Small intestine (tissue), 7 donors: Measurements from ENCODE around the gene MVB12B. TPM values are rescaled to one million over a fixed set of nuclear protein-coding genes. Genes with fewer than 3 reads are reported as not detected.

Experiments
- DNase-seq, 2 donors: peaks; one replicate each; pipeline versions ENCODE4 v3.0.0 to v3.0.0-alpha.2; 2013
- FAIRE-seq: peaks from 2 replicates; lab custom pipeline; 2012; peaks lifted over from hg19 to GRCh38; lab: Jason Lieb, UNC
- H3K27ac ChIP-seq, 3 donors: one replicate each; pipeline ENCODE4 v1.5.1; 2013; ENCODE audit warnings: low read length in 2 of 3, mild to moderate bottlenecking in 2 of 3, control low read depth in 1 of 3, inconsistent platforms in 1 of 3, low read depth in 1 of 3, moderate library complexity in 1 of 3
- H3K27me3 ChIP-seq, 3 donors: one replicate each; pipeline ENCODE4 v1.6.1; 2013; ENCODE audit warnings: low read length in 3 of 3, inconsistent platforms in 1 of 3; ENCODE audit not compliant: control insufficient read depth in 3 of 3, insufficient read depth in 3 of 3
- H3K36me3 ChIP-seq, 3 donors: one replicate each; pipeline ENCODE4 v1.6.1; 2013; ENCODE audit warnings: low read length in 3 of 3, inconsistent platforms in 1 of 3, low read depth in 1 of 3, mild to moderate bottlenecking in 1 of 3, moderate library complexity in 1 of 3; ENCODE audit not compliant: control insufficient read depth in 3 of 3, insufficient read depth in 2 of 3
- H3K4me1 ChIP-seq, 3 donors: one replicate each; pipeline ENCODE4 v1.6.1; 2013; ENCODE audit warnings: low read length in 2 of 3, inconsistent platforms in 1 of 3, low read depth in 1 of 3, mild to moderate bottlenecking in 1 of 3, moderate library complexity in 1 of 3; ENCODE audit not compliant: control insufficient read depth in 3 of 3, insufficient read depth in 2 of 3
- H3K4me3 ChIP-seq, 3 donors: one replicate each; pipeline ENCODE4 v1.5.1; 2013; ENCODE audit warnings: low read length in 3 of 3, control low read depth in 1 of 3, inconsistent platforms in 1 of 3, low read depth in 1 of 3, mild to moderate bottlenecking in 1 of 3, moderate library complexity in 1 of 3
- H3K9me3 ChIP-seq, 2 donors: one replicate each; pipeline ENCODE4 v1.6.1; 2013; ENCODE audit warnings: low read depth in 1 of 2, low read length in 1 of 2; ENCODE audit not compliant: control insufficient read depth in 2 of 2, insufficient read depth in 1 of 2
- WGBS, 3 donors: extraction: QIAGEN DNeasy Blood & Tissue Kit; methylation state at CpG; one replicate each; pipeline ENCODE4 v1.1.7; 2013; 5-methylcytosine and 5-hydroxymethylcytosine counted together
- polyA plus RNA-seq, 4 donors: library from polyadenylated mRNA; stranded (reverse) in 3 of 4; unstranded in 1 of 4; fragments of 200-250 nt in 3 of 4; fragments of 120-200 nt in 1 of 4; gene quantifications; one replicate each; pipeline versions ENCODE4 v1.2.1 to v1.2.3, GENCODE V29; 2013
- donor health status: healthy with polysubstance abuse.
- donor health status: control.
- donor health status: control.
- donor health status: Bipolar disorder and iron deficiency.
- donor health status: healthy.

Gene MVB12B
- polyA plus RNA-seq, 4 donors = 1.6 to 10.0 (median 4.2) TPM

DNA sequence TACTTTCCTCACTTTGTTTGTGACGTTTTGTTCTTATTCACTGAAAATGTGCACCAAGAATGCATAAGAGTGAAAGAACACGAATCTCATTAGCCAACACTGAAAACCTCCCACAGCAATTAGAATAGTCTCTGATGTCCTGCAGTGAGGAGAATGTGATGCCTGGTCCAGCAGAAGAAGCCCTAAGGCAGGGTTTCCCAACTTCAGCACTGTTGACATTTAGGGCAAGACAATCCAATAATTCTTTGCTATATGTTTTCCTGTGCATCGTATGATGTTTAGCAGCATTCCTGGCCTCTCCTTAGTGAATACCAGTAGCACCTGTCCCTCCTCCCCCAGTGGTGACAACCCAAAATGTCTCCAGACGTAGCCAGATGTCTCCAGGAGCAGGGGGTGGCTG, 14.8 kb downstream of the MVB12B start:
- Histone ChIP-seq H3K4me1 (peaks cover 0 to 58% (median 0%) of the 10 kb centered on the region in 3 donors), H3K9me3 (no peaks in the 10 kb centered on the region), H3K36me3 (peaks cover 0 to 33% (median 0%) of the 10 kb centered on the region in 3 donors), H3K27me3 (no peaks in the 10 kb centered on the region), H3K27ac (peak overlapping the region in 1 of 3 donors; percentile 74), H3K4me3 (no peak overlapping the region)
- FAIRE-seq = no peak
- 79 to 91% (median 87%) methylated on average over 4 of the region's 4 CpGs for WGBS, 3 donors
- no peak for DNase-seq

DNA sequence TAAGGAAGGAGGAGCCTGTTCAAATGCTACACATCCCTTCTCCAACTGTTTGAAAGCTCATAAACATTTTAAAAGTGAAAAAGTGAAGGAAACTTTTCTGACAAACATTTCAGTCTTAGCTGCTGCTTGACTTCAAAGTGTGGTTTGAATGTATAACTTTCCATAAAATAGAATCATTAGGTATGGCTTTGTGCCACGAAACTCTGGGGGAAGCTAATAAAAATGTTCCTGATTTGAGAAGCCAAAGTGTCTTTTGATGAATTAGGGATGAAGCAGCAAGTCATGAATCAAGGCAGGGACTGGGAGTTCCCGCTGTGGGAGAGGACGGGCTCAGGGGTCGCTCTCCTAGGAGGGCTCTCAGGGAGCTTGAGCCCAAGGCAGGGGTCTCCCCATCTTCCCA, 15.3 kb downstream of the MVB12B start:
- Histone ChIP-seq H3K4me3 (no peak overlapping the region), H3K4me1 (peaks cover 0 to 53% (median 0%) of the 10 kb centered on the region in 3 donors), H3K36me3 (peaks cover 0 to 34% (median 0%) of the 10 kb centered on the region in 3 donors), H3K9me3 (no peaks in the 10 kb centered on the region), H3K27ac (peak overlapping the region in 1 of 3 donors; percentile 74), H3K27me3 (no peaks in the 10 kb centered on the region)
- DNase-seq = no peak
- 86 to 91% (median 90%) methylated on average over 4 of the region's 4 CpGs for WGBS, 3 donors
- no peak for FAIRE-seq

DNA sequence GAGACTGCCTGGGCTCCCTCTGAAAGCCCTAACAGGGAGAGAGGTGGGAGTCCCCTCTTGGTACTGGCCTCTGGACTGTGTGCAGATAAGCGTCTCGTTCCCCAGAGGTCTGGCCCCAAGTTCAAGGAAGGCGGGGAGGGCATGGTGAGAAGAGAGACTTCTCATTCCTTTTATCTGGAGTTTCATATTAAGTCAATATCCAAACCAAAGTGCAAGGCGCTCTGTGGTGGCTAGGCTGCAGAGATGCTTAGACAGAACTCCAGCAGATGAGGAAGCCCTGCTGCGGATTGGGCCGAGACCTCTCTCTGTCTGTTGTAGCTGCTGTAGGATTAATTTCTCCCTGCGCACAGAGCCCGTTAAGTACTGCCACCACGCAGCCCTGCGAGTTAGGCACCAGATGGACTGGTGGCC, 16.0 kb downstream of the MVB12B start:
- Histone ChIP-seq H3K27ac (peak overlapping the region in 1 of 3 donors; percentile 74), H3K4me1 (peaks cover 0 to 57% (median 0%) of the 10 kb centered on the region in 3 donors), H3K4me3 (no peak overlapping the region), H3K9me3 (no peaks in the 10 kb centered on the region), H3K27me3 (no peaks in the 10 kb centered on the region), H3K36me3 (peaks cover 0 to 37% (median 0%) of the 10 kb centered on the region in 3 donors)
- DNase-seq (peak; percentile 38 to 83), FAIRE-seq (no peak)
- 52 to 64% (median 62%) methylated on average over 10 of the region's 10 CpGs for WGBS, 3 donors

DNA sequence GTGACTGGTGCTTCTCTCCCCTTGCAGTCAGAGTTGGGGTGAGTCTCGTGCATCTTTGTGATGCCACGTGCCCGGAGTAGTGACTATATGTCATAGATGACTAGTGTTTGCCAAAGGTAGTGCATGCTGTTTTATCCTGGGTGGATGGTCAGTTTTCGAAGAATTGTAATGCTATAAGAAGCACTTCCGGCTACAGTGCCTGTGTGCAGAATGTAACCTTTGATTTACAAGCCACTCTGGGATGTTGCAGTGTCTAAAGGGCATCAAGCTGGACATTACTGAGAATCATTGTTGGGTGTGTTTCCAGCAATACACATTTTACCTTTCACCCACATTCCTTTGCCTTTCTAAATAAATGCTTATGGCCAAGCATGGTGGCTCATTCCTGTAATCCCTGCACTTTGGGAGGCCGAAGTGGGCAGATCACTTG, 16.7 kb downstream of the MVB12B start:
- peak overlapping the region in 1 of 3 donors; percentile 74 for H3K27ac ChIP-seq
- WGBS, 3 donors = 75 to 83% (median 81%) methylated on average over 6 of the region's 6 CpGs
- no peak for FAIRE-seq

DNA sequence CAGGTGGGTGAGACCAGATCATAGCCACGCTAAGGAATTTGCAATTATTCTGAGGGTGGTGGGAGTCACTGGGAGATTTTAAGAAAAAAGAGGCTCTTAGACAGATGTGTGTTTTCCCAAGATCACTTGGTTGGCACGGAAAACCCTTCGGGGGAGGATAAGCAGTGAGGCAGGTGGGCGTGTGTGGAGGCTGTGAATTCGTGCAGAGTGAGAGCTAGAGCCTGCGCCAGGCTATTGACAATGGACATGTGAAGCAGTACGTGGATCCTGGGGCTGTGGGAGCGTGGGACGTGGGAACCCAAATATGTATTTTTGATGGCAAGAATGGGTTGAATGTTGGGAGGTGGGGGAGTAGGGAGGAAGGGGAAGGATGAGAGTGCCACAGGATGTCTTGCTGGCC, 19.4 kb downstream of the MVB12B start:
- Histone ChIP-seq H3K9me3 (no peaks in the 10 kb centered on the region), H3K27me3 (no peaks in the 10 kb centered on the region), H3K36me3 (peaks cover 0 to 30% (median 0%) of the 10 kb centered on the region in 3 donors), H3K4me3 (no peak overlapping the region), H3K27ac (peak overlapping the region in 1 of 3 donors; percentile 74), H3K4me1 (peaks cover 0 to 59% (median 0%) of the 10 kb centered on the region in 3 donors)
- DNase-seq (no peak), FAIRE-seq (no peak)
- WGBS, 3 donors = 93 to 94% (median 93%) methylated on average over 9 of the region's 9 CpGs

More for the DNA sequence above, 16.7 kb downstream of the MVB12B start:
- DNase-seq = peak; percentile 47 to 76
- Histone ChIP-seq H3K9me3 (no peaks in the 10 kb centered on the region), H3K36me3 (peaks cover 0 to 40% (median 0%) of the 10 kb centered on the region in 3 donors), H3K27me3 (no peaks in the 10 kb centered on the region), H3K4me3 (no peak overlapping the region), H3K4me1 (peaks cover 0 to 60% (median 0%) of the 10 kb centered on the region in 3 donors)

DNA sequence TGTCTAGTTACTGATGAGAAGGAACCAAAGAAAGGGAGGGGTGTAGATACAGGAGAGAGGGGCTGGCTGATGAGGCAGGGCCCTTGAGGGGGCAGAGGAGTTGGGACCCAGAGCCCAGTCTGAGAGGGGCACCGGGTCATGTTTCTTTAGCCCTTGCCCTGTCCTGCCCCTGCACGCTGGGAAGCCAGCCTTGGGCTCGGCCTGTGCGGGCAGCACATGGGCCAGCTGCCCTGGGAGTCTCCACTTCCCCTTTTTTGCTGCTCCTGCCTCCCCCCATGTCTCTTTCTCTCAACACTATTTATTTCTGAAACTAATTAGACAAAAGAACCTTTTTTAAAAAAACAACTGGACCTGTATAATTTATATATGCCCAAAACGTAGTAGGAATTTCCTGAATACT, 20.5 kb downstream of the MVB12B start:
- Histone ChIP-seq H3K27ac (no peak overlapping the region), H3K36me3 (peaks cover 0 to 25% (median 0%) of the 10 kb centered on the region in 3 donors), H3K27me3 (no peaks in the 10 kb centered on the region), H3K9me3 (peaks cover 0 to 5% of the 10 kb centered on the region in 2 donors), H3K4me3 (no peak overlapping the region), H3K4me1 (peaks cover 0 to 53% (median 0%) of the 10 kb centered on the region in 3 donors)
- FAIRE-seq (no peak), DNase-seq (no peak)
- 87 to 100% (median 89%) methylated on average over 5 of the region's 5 CpGs for WGBS, 3 donors

DNA sequence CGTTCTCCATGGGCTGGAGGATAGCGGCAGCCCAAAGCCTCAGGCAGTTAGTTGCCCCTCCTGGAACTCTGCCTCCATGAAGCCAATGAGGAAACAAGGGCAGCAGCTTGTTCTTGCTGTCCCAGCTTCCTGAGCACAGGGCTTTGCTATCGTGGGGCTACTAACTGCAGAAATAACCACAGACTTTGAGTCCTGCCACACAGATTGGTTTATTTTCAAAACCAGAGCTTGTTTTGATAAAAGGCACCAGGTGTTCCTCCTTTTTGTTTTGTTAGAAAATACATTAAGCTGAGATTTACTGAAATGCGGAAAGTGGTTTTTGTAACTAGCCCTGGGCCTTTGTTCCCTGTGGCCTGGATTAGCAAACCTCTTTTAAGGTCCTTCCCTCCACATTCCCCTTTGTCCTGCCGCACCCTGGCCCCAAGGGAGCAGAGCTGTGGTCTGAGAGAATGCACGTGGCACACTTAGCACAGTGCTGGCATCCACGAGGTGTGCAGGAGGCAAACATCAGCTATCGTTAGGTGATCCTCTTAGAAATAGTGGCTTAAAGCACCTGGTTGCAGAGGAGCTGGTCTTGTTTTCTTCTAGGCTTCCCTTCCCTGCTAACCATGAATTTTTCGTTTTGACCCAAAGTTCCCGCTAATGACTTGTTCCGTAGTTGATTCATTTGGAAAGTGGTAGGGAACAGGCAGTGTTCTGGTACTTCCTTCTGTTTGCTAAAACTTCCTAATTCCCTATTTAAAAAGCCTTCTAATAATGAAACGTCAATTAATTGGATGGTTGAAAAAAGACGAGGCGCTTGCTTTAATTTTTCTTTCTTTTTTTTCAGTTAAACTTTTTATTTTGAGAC, 21.5 kb downstream of the MVB12B start:
- peak in 1 of 2 donors; percentile 59 for DNase-seq
- peaks cover 0 to 42% (median 0%) of the 10 kb centered on the region in 3 donors for H3K4me1 ChIP-seq
- no peak for FAIRE-seq
- H3K4me3 ChIP-seq = no peak overlapping the region
- 66 to 78% (median 75%) methylated on average over 14 of the region's 14 CpGs for WGBS, 3 donors
- peaks cover 0 to 25% (median 0%) of the 10 kb centered on the region in 3 donors for H3K36me3 ChIP-seq
- H3K27ac ChIP-seq = peak overlapping the region in 1 of 3 donors; percentile 79
- H3K9me3 ChIP-seq = peaks cover 0 to 5% of the 10 kb centered on the region in 2 donors
- no peaks in the 10 kb centered on the region for H3K27me3 ChIP-seq

DNA sequence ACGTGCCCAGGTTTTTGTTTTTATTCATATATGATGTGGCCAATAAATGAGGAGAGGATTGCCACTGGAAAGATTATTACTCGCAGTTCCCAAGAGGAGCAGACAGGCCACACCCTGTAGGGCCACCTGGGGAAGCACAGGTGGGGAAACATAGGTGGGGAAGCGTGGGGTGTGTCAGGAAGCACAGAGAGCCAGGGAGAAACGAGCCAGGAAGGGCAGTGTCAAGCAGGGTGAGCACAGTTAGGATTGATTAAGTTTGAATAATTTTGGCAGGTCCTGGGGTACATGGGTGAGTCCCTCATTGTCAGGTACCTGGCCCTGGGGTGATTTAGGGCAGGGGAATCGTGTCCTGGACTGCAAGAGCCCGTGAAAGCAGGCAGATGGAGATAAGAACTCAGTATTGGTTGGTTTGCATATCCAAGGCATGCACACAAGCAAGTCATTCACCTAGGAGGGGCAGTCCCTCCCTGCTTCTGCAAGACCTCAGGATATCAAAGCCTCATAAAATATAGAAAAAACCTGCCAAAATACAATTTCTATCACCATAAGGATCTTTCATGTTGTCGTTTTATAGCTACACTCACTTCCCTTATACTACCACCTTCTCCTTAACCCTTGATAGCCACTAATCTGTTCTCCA, 22.4 kb downstream of the MVB12B start:
- Histone ChIP-seq H3K27ac (peak overlapping the region in 1 of 3 donors; percentile 79), H3K9me3 (peaks cover 0 to 5% of the 10 kb centered on the region in 2 donors), H3K27me3 (no peaks in the 10 kb centered on the region), H3K36me3 (peaks cover 0 to 25% (median 0%) of the 10 kb centered on the region in 3 donors), H3K4me1 (peaks cover 0 to 35% (median 0%) of the 10 kb centered on the region in 3 donors), H3K4me3 (no peak overlapping the region)
- DNase-seq (peak; percentile 40 to 76), FAIRE-seq (no peak)
- WGBS, 3 donors = 9 to 50% (median 23%) methylated on average over 7 of the region's 7 CpGs
